WTC11 (cell line): ENCODE data around the gene KCNIP4. TPM values are rescaled to one million over a fixed set of nuclear protein-coding genes. Genes with fewer than 3 reads are reported as not detected.
A peak's percentile ranks its signal among the peaks of the same experiment; 100 is the strongest.

Experiments
- ATAC-seq: fragments of 200-7000 bp; cut with Tn5 transposase; 2 replicates; pipeline ENCODE4 v1.10.0; 2021; ENCODE audit warnings: mild to moderate bottlenecking, moderate library complexity
- CTCF ChIA-PET: fragments of 300-600 bp; sonication (Branson Sonifier 250); formaldehyde crosslinking; loops from one replicate; lab custom pipeline; 2021; ENCODE audit warnings: antibody characterized with exemption; lab: Charles Lee
- POLR2A ChIA-PET: fragments of 350-600 bp; sonication (Branson Sonifier 250); formaldehyde crosslinking; loops from one replicate; lab custom pipeline; 2021; ENCODE audit warnings: antibody characterized with exemption; lab: Charles Lee
- DNase-seq: peaks from one replicate; pipeline ENCODE4 v3.0.0; 2021; ENCODE audit warnings: low spot score
- H3K27ac Mint-ChIP-seq: 2 replicates; pipeline ENCODE4 v1.8.0; 2021; ENCODE audit warnings: mixed read lengths
- H3K27me3 Mint-ChIP-seq: 2 replicates; pipeline ENCODE4 v1.8.0; 2021; ENCODE audit warnings: low read depth, mild to moderate bottlenecking, moderate library complexity, mixed read lengths
- H3K36me3 Mint-ChIP-seq: 2 replicates; pipeline ENCODE4 v1.8.0; 2021; ENCODE audit warnings: mixed read lengths
- H3K4me1 Mint-ChIP-seq: 2 replicates; pipeline ENCODE4 v1.8.0; 2022; ENCODE audit warnings: mixed read lengths
- H3K4me3 Mint-ChIP-seq: 2 replicates; pipeline ENCODE4 v1.8.0; 2021; ENCODE audit warnings: mild to moderate bottlenecking, moderate library complexity, mixed read lengths
- H3K9me3 Mint-ChIP-seq: 2 replicates; pipeline ENCODE4 v1.8.0; 2021; ENCODE audit warnings: mixed read lengths
- CREM ChIP-seq: sonication (generic); formaldehyde crosslinking; IDR thresholded peaks from 2 replicates; pipeline ENCODE4 v1.8.1; 2022; ENCODE audit warnings: mild to moderate bottlenecking, missing genetic modification reagents, moderate library complexity
- ESRRA ChIP-seq: sonication (generic); formaldehyde crosslinking; IDR thresholded peaks from 2 replicates; pipeline ENCODE4 v1.8.1; 2022; ENCODE audit warnings: mild to moderate bottlenecking, missing genetic modification reagents, borderline replicate concordance
- FOXJ3 ChIP-seq: sonication (generic); formaldehyde crosslinking; IDR thresholded peaks from 2 replicates; pipeline ENCODE4 v1.9.0; 2021; ENCODE audit warnings: missing genetic modification reagents, mild to moderate bottlenecking, borderline replicate concordance
- KAT7 ChIP-seq: sonication (generic); formaldehyde crosslinking; IDR thresholded peaks from 2 replicates; pipeline ENCODE4 v1.8.1; 2023; ENCODE audit warnings: missing genetic modification reagents, mild to moderate bottlenecking, borderline replicate concordance
- OVOL2 ChIP-seq: fragments of 250-450 bp; sonication (Bioruptor Pico); IDR thresholded peaks from 2 replicates; pipeline ENCODE4 v1.9.0; 2021; ENCODE audit warnings: mild to moderate bottlenecking, borderline replicate concordance
- ZNF263 ChIP-seq: sonication (generic); formaldehyde crosslinking; IDR thresholded peaks from 2 replicates; pipeline ENCODE4 v1.8.1; 2022; ENCODE audit warnings: low read depth, mild to moderate bottlenecking, moderate library complexity, missing genetic modification reagents
- ZNF396 ChIP-seq: fragments of 250-450 bp; sonication (Bioruptor Pico); IDR thresholded peaks from 2 replicates; pipeline ENCODE4 v1.8.0; 2021; ENCODE audit warnings: mild to moderate bottlenecking, moderate library complexity, borderline replicate concordance
- total RNA-seq: library from RNA; stranded (reverse); gene quantifications from 3 replicates; pipeline ENCODE4 v1.2.3, GENCODE V29; 2021
- TF ChIP-seq, protein P1 (sequence below): fragments of 200-600 bp; IDR thresholded peaks from 2 replicates; pipeline ENCODE4 v1.8.0; 2022; ENCODE audit warnings: antibody characterized with exemption
- TF ChIP-seq, protein P2 (sequence below): sonication (generic); formaldehyde crosslinking; IDR thresholded peaks from 2 replicates; pipeline ENCODE4 v1.8.1; 2022; ENCODE audit warnings: mild to moderate bottlenecking, moderate library complexity, missing genetic modification reagents
- TF ChIP-seq, protein P3 (sequence below): fragments of 250-450 bp; sonication (Bioruptor Pico); conservative IDR thresholded peaks from 2 replicates; pipeline ENCODE4 v1.9.0; 2021; ENCODE audit warnings: mild to moderate bottlenecking
- TF ChIP-seq, protein P4 (sequence below): sonication (generic); formaldehyde crosslinking; IDR thresholded peaks from 2 replicates; pipeline ENCODE4 v1.8.1; 2023; ENCODE audit warnings: mild to moderate bottlenecking, moderate library complexity, missing genetic modification reagents

Gene KCNIP4
- total RNA-seq, 1 experiment from 2014 or later: not detected

DNA sequence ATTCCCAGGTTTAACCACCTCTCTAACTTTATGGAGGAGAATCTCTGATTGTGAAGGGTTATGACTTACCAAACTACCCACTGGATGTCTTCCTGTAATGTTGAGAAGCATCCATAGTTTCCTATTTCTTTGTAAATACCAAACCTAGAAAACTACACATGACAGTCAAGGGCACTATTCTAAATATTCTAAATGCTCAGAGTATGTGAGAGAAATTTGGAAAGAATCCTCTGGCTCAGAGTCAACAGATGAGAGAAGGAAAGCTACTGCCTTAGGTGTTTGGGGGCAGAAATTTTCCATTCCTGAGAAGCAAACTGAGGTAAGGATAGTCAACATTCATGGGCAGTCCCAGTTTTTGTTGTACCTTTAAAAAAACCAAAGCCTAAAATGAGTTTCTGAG, 155.8 kb downstream of the KCNIP4 start (continued):
- TF ChIP-seq, protein P1, sequence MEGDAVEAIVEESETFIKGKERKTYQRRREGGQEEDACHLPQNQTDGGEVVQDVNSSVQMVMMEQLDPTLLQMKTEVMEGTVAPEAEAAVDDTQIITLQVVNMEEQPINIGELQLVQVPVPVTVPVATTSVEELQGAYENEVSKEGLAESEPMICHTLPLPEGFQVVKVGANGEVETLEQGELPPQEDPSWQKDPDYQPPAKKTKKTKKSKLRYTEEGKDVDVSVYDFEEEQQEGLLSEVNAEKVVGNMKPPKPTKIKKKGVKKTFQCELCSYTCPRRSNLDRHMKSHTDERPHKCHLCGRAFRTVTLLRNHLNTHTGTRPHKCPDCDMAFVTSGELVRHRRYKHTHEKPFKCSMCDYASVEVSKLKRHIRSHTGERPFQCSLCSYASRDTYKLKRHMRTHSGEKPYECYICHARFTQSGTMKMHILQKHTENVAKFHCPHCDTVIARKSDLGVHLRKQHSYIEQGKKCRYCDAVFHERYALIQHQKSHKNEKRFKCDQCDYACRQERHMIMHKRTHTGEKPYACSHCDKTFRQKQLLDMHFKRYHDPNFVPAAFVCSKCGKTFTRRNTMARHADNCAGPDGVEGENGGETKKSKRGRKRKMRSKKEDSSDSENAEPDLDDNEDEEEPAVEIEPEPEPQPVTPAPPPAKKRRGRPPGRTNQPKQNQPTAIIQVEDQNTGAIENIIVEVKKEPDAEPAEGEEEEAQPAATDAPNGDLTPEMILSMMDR: no peak
- TF ChIP-seq, protein P2, sequence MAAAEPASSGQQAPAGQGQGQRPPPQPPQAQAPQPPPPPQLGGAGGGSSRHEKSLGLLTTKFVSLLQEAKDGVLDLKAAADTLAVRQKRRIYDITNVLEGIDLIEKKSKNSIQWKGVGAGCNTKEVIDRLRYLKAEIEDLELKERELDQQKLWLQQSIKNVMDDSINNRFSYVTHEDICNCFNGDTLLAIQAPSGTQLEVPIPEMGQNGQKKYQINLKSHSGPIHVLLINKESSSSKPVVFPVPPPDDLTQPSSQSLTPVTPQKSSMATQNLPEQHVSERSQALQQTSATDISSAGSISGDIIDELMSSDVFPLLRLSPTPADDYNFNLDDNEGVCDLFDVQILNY (CRISPR knock-in tag): no peak
- TF ChIP-seq FOXJ3 (CRISPR knock-in tag) (no peak), ZNF396 (CRISPR knock-in tag) (no peak), ESRRA (no peak), ZNF263 (CRISPR knock-in tag) (no peak), CREM (CRISPR knock-in tag) (no peak), KAT7 (CRISPR knock-in tag) (no peak)
- TF ChIP-seq, protein P3, sequence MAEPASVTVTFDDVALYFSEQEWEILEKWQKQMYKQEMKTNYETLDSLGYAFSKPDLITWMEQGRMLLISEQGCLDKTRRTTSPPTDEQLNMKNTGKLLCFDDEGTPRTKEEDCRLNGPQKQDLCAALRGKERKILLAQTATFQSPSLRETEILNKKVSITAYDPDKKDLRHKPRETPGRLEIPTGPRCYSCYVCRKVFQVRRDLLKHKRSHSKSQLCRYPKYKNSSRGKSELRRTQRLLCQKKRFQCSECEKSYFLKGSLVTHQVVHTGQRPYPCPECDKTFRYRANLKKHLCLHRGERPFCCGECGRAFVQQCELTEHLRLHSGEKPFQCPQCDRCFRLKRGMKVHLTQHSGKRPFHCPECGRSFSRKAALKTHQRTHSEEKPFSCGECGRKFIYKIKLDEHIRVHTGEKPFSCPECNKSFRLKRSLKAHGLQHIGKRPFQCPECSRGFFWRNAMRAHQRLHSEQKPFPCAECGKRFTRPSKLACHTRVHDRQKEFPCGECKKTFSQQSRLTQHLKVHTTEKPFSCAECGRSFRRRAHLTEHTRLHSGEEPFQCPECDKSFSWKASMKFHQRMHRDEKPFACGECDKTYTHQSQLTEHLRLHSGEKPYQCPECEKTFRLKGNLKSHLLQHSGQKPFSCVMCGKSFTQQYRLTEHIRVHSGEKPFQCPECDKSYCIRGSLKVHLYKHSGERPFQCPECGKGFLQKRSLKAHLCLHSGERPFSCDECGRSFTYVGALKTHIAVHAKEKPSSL (CRISPR knock-in tag): no peak
- TF ChIP-seq, all 79 proteins: peak for 0

DNA sequence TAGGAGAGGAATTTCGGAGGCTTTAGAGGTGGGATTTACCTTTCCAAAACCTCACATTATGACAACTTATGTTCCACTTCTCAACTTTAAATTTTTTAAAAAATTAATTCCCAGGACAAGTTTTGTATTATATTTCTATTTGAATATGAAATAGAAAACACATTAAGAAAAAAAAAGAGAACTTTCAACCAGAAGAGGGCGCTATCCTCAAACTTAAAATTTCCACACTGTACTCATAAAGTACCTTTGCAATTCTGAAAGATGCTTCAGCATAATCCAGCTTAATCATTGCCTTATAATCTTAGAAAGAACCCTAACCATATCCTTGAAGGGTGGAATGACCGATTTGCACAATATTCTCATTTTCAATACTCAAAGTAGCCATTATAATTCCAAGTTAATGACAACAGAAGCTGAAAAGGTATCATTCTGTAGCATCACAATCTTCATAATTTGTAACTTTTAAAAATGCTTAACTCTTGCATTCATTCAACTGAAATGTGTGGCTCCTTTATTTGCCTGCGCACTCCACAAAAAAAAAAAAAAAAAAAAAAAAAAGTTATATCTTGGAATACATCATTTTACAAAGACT, 158.0 kb downstream of the KCNIP4 start:
- no peak for DNase-seq
- POLR2A ChIA-PET: interaction anchor here (0.7 kb wide), 2 partner anchors 299 to 333 kb away, joined by 4 to 13 read pairs; no protein-coding TSS in a partner anchor

More for the DNA sequence above, 158.0 kb downstream of the KCNIP4 start:
- TF ChIP-seq, protein P4, sequence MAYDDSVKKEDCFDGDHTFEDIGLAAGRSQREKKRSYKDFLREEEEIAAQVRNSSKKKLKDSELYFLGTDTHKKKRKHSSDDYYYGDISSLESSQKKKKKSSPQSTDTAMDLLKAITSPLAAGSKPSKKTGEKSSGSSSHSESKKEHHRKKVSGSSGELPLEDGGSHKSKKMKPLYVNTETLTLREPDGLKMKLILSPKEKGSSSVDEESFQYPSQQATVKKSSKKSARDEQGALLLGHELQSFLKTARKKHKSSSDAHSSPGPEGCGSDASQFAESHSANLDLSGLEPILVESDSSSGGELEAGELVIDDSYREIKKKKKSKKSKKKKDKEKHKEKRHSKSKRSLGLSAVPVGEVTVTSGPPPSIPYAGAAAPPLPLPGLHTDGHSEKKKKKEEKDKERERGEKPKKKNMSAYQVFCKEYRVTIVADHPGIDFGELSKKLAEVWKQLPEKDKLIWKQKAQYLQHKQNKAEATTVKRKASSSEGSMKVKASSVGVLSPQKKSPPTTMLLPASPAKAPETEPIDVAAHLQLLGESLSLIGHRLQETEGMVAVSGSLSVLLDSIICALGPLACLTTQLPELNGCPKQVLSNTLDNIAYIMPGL (CRISPR knock-in tag): no peak
- TF ChIP-seq OVOL2 (CRISPR knock-in tag) (no peak), CREM (CRISPR knock-in tag) (no peak)
- TF ChIP-seq, protein P1: peak; percentile 63
- TF ChIP-seq, all 79 proteins: peak for 1
- CTCF ChIA-PET: interaction anchor here (0.7 to 3.9 kb wide), 12 partner anchors 158 to 817 kb away, joined by 3 to 94 read pairs (median 8); partner anchors contain the start of gene KCNIP4
- Mint-ChIP-seq H3K27ac (no peak overlapping the region), H3K36me3 (no peaks in the 10 kb centered on the region), H3K9me3 (peaks cover 11% of the 10 kb centered on the region), H3K4me1 (peaks cover 7% of the 10 kb centered on the region), H3K27me3 (no peaks in the 10 kb centered on the region), H3K4me3 (no peak overlapping the region)
- ATAC-seq: no peak
